IPS-18a (cell line): ENCODE data around the gene C1orf21.

ENCODE experiments used
- H3K27ac ChIP-seq: one replicate; pipeline ENCODE4 v1.5.1; 2013; ENCODE audit warnings: low read length
- H3K27me3 ChIP-seq: one replicate; pipeline ENCODE4 v1.6.1; 2013; ENCODE audit warnings: mild to moderate bottlenecking, low read length; ENCODE audit not compliant: control insufficient read depth, insufficient read depth
- H3K36me3 ChIP-seq: one replicate; pipeline ENCODE4 v1.6.1; 2013; ENCODE audit warnings: low read depth, low read length; ENCODE audit not compliant: control insufficient read depth
- H3K4me1 ChIP-seq: one replicate; pipeline ENCODE4 v1.6.1; 2013; ENCODE audit warnings: low read depth, low read length; ENCODE audit not compliant: control insufficient read depth
- H3K4me3 ChIP-seq: one replicate; pipeline ENCODE4 v1.5.1; 2013; ENCODE audit warnings: low read length
- H3K9ac ChIP-seq: one replicate; pipeline ENCODE4 v1.6.1; 2013; ENCODE audit warnings: mild to moderate bottlenecking, low read length, moderate library complexity
- H3K9me3 ChIP-seq: one replicate; pipeline ENCODE4 v1.6.1; 2013; ENCODE audit warnings: low read depth, low read length; ENCODE audit not compliant: control insufficient read depth

C1orf21 gene

DNA sequence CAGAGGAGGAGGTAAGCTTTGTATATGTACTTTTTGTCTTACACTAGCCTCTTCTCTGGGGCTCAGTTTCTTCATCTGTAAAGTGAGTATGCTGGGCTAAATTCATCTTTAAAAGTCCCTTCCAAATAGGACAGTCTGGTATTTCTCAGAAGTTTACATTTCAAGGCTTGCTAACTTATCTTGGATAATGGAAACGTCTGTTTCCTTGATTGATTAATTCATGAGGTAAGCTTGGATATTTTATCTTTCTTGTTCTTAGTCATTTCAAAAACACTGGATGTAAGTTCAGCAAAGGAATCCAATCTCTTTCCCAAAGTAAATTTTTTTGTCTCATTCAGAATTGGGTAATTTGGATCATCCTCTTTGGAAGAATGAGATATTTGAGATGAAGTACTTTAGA, 256.8 kb downstream of the C1orf21 start:
- Histone ChIP-seq H3K4me3 (no peak overlapping the region), H3K4me1 (no peaks in the 10 kb centered on the region), H3K36me3 (no peaks in the 10 kb centered on the region), H3K9ac (no peak overlapping the region), H3K9me3 (no peaks in the 10 kb centered on the region), H3K27me3 (no peaks in the 10 kb centered on the region), H3K27ac (no peak overlapping the region)

DNA sequence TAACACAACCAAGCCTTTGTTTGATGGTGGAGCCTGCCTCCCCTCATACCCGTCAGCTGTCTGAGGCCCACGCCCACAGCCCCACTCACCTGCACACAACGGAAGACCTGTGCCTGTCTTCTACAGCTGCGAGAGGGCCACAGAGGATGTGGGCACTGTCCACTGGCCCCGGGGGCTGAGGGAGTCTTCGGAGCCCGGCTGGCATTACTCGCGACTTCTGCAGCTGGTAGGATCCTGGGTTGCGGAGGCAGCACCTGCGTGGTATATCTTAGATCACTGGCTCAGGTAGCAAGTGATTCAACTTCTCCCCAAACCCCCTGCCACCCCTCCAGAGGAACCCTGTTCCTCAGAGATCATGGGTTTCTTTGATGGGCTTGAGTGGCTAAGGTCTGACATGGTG, 257.9 kb downstream of the C1orf21 start:
- no peak overlapping the region for H3K4me3 ChIP-seq

GRCh38 chr1:184646178-184646701, 259.4 kb downstream of the C1orf21 start:
- H3K9me3 ChIP-seq, result no peaks in the 10 kb centered on the region
- no peak overlapping the region for H3K9ac ChIP-seq
- no peaks in the 10 kb centered on the region for H3K4me1 ChIP-seq
- no peak overlapping the region for H3K4me3 ChIP-seq
- H3K27ac ChIP-seq, result no peak overlapping the region
- no peaks in the 10 kb centered on the region for H3K27me3 ChIP-seq
- no peaks in the 10 kb centered on the region for H3K36me3 ChIP-seq

More for the DNA sequence above, 257.9 kb downstream of the C1orf21 start:
- H3K36me3 ChIP-seq, result no peaks in the 10 kb centered on the region
- no peaks in the 10 kb centered on the region for H3K9me3 ChIP-seq
- no peak overlapping the region for H3K9ac ChIP-seq
- no peaks in the 10 kb centered on the region for H3K4me1 ChIP-seq
- no peaks in the 10 kb centered on the region for H3K27me3 ChIP-seq
- H3K27ac ChIP-seq, result no peak overlapping the region

- Histone ChIP-seq H3K4me3 (no peak overlapping the region), H3K27ac (no peak overlapping the region), H3K9ac (no peak overlapping the region), H3K4me1 (no peaks in the 10 kb centered on the region), H3K27me3 (no peaks in the 10 kb centered on the region), H3K36me3 (no peaks in the 10 kb centered on the region), H3K9me3 (no peaks in the 10 kb centered on the region)
Observed at GRCh38 chr1:184646824-184647223, 260.0 kb downstream of the C1orf21 start.

GRCh38 chr1:184647471-184647870, 260.6 kb downstream of the C1orf21 start:
- H3K27ac ChIP-seq, result no peak overlapping the region
- no peaks in the 10 kb centered on the region for H3K4me1 ChIP-seq

DNA sequence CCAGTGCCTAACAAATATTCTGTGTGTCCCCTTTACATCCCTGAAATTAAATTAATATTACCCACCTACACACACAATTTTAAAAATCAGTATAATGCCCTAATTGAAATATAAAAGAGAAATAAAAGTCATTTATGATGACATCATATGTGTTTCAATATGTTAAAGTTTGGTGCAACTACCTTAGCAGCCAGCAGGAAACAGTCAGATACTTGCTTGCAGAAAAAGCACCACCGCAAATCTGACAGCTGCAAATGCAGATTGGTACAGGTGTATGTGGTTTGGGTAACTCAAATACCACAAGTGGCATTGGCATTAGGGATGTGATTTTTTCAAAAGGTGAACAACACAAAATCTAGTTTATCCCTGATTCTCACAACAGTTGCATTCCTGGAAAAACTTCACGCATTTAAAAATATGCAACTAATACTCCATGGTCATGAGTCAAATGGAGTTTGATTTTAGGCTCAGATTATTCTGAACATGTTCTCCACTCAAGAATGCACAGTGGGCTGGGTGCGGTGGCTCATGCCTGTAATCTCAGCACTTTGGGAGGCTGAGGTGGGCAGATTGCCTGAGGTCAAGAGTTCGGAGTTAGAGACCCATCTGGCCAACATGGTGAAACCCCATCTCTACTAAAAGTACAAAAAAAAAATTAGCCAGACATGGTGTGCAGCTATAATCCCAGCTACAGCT, 261.5 kb downstream of the C1orf21 start:
- H3K27me3 ChIP-seq, result no peaks in the 10 kb centered on the region
- no peak overlapping the region for H3K27ac ChIP-seq
- no peaks in the 10 kb centered on the region for H3K9me3 ChIP-seq
- no peak overlapping the region for H3K4me3 ChIP-seq
- H3K4me1 ChIP-seq, result no peaks in the 10 kb centered on the region
- no peak overlapping the region for H3K9ac ChIP-seq
- H3K36me3 ChIP-seq, result no peaks in the 10 kb centered on the region

More at GRCh38 chr1:184647471-184647870, 260.6 kb downstream of the C1orf21 start:
- no peaks in the 10 kb centered on the region for H3K36me3 ChIP-seq
- no peaks in the 10 kb centered on the region for H3K27me3 ChIP-seq
- H3K9me3 ChIP-seq, result no peaks in the 10 kb centered on the region
- no peak overlapping the region for H3K9ac ChIP-seq
- no peak overlapping the region for H3K4me3 ChIP-seq

DNA sequence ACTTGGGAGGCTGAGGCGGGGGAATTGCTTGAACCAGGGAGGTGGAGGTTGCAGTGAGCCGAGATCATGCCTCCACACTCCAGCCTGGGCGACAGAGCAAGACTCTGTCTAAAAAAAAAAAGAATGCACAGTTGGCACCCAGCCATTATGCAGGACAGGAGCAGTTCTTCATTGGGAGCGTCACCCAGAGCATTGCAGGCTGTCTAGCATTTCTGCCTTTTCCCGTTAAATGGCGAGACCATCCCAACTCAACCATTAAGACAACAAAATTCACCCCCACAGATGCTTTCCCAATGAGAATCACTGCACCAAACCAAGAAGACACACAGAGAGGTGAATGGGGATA, 262.0 kb downstream of the C1orf21 start:
- Histone ChIP-seq H3K27ac (no peak overlapping the region), H3K4me1 (no peaks in the 10 kb centered on the region), H3K36me3 (no peaks in the 10 kb centered on the region), H3K4me3 (no peak overlapping the region), H3K9ac (no peak overlapping the region), H3K9me3 (no peaks in the 10 kb centered on the region), H3K27me3 (no peaks in the 10 kb centered on the region)

- Histone ChIP-seq H3K4me1 (no peaks in the 10 kb centered on the region), H3K27ac (no peak overlapping the region), H3K9me3 (no peaks in the 10 kb centered on the region), H3K27me3 (no peaks in the 10 kb centered on the region), H3K4me3 (no peak overlapping the region), H3K36me3 (no peaks in the 10 kb centered on the region), H3K9ac (no peak overlapping the region)
Observed at GRCh38 chr1:184649451-184649888, 262.6 kb downstream of the C1orf21 start.

DNA sequence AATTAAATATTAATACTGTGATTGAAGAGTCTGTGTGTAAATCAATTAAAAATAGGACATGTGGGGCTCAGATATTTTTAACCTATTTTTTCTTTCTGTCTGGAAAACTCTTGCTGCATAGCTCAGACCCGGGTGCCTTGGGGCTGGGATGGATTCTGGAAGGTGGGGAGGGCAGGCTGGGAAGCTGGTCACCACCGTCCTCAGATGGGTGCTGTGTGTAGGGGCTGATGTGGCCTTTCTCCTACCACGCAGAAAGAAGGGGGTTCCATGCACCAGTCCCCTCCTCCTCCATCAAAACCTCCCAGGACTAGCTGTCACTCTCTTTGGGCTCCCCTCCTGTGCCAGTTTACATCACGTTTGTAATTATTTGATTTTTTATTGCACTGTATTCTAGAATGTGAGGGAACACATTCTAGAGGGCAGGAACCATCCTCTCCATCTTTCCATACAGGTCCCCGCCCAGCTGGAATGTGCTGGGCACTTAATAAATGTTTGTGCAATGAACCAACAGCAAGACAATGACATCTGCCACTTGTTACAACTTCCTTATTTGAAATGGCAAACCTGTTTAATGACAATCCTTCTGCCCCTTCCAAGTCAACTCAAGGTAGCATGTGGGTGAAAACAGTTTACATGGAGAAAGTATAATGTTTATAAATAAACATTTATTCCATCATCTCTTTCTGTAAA, 263.5 kb downstream of the C1orf21 start:
- H3K9ac ChIP-seq, result no peak overlapping the region
- no peak overlapping the region for H3K4me3 ChIP-seq
- H3K4me1 ChIP-seq, result no peaks in the 10 kb centered on the region
- no peak overlapping the region for H3K27ac ChIP-seq
- H3K36me3 ChIP-seq, result no peaks in the 10 kb centered on the region
- no peaks in the 10 kb centered on the region for H3K27me3 ChIP-seq
- no peaks in the 10 kb centered on the region for H3K9me3 ChIP-seq

DNA sequence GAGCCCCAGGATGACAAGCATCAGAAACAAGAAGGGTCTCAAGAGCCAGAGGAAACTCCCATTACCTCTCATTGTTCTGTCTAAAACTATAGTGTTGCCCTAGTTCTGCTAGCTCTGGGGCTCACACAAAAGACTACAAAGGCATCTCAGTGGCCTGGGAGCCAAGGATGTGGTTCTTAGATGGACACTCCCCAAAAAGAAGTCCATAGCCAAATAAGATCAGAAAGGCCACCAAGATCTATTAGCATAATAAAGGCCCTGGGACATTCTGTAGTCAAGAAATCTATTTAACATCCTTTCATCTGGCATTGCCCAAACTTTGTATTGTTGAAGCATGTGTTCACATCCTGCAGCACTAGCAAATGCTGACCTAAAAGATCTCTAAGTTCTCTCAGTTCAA, 268.4 kb downstream of the C1orf21 start:
- no peaks in the 10 kb centered on the region for H3K9me3 ChIP-seq
- no peak overlapping the region for H3K4me3 ChIP-seq
- H3K27me3 ChIP-seq, result no peaks in the 10 kb centered on the region
- no peaks in the 10 kb centered on the region for H3K4me1 ChIP-seq
- no peak overlapping the region for H3K9ac ChIP-seq
- H3K27ac ChIP-seq, result no peak overlapping the region
- no peaks in the 10 kb centered on the region for H3K36me3 ChIP-seq

DNA sequence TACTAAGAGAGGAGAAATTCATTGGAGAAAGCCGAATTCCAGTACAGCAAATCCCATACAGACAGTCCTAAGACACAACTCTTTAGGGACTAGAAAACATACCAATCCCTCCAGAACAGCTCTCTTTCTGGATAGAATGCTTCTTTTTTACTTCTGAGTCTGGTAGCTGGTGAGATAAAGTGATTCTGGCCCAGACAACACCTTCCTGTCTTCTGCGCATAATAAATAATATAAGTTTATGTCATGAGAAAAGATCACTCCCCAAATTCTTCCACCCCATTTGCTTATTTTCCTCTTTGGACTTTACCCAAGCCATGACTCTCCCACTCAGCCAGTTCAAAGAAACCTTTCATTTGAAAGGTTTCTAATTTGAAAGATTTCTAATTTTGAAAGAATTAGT, 269.4 kb downstream of the C1orf21 start:
- no peaks in the 10 kb centered on the region for H3K36me3 ChIP-seq
- H3K27ac ChIP-seq, result no peak overlapping the region
- no peaks in the 10 kb centered on the region for H3K4me1 ChIP-seq
- no peak overlapping the region for H3K9ac ChIP-seq
- H3K4me3 ChIP-seq, result no peak overlapping the region
- no peaks in the 10 kb centered on the region for H3K27me3 ChIP-seq
- no peaks in the 10 kb centered on the region for H3K9me3 ChIP-seq

- Histone ChIP-seq H3K4me1 (no peaks in the 10 kb centered on the region), H3K9ac (no peak overlapping the region), H3K27me3 (no peaks in the 10 kb centered on the region), H3K4me3 (no peak overlapping the region), H3K27ac (no peak overlapping the region), H3K9me3 (no peaks in the 10 kb centered on the region), H3K36me3 (no peaks in the 10 kb centered on the region)
Observed at GRCh38 chr1:184658055-184658454, 271.2 kb downstream of the C1orf21 start.
